Measurements from ENCODE around the gene ECHDC3.

The ECHDC3 gene

GRCh38 chr10:11741608-11742007 lies 574 bp upstream of the ECHDC3 start:
- H3K4me3 ChIP-seq (replicated peaks; ENCODE audit: low read depth, low read length): peak overlapping the region; percentile 58
- no peak for DNase-seq (ENCODE audit: low read depth)
- TF ChIP-seq CTCF (IDR thresholded peaks at IDR 0.05; ENCODE audit: low read length, missing control alignments): no peak

DNA sequence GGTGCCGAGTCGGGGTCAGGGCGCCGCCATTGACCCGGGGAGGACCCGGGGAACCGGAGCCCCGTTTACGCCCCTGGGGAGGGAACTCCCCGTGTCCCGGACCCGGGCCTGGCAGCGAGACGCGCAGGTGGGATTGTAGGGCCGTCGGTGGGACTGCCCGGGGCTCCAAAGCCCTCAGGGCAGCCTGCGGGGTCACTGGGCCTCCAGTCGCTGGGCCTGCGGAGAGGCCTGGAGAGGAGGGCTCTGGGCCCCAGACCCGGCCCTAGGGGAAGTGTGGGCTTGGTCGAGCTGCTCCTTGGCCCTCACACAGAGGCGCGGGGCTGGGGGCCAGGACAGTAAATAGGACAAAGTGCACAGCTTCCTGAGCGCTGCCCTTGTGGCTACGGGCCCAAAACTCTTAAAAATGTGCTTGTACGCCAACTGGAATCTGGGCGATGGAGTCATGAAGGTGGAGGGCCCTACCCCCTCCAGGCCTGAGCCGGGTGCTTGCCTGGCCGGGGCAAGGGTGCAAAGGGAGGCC lies 657 bp downstream of the ECHDC3 start:
- H3K4me3 ChIP-seq (replicated peaks; ENCODE audit: low read depth, low read length): peak overlapping the region; percentile 58
- DNase-seq (ENCODE audit: low read depth): no peak
- no peak for TF ChIP-seq CTCF (IDR thresholded peaks at IDR 0.05; ENCODE audit: low read length, missing control alignments)

GRCh38 chr10:11743461-11744338 lies 1.5 kb downstream of the ECHDC3 start:
- H3K4me3 ChIP-seq (replicated peaks; ENCODE audit: low read depth, low read length): no peak overlapping the region
- no peak for DNase-seq (ENCODE audit: low read depth)
- no peak for TF ChIP-seq CTCF (IDR thresholded peaks at IDR 0.05; ENCODE audit: low read length, missing control alignments)

DNA sequence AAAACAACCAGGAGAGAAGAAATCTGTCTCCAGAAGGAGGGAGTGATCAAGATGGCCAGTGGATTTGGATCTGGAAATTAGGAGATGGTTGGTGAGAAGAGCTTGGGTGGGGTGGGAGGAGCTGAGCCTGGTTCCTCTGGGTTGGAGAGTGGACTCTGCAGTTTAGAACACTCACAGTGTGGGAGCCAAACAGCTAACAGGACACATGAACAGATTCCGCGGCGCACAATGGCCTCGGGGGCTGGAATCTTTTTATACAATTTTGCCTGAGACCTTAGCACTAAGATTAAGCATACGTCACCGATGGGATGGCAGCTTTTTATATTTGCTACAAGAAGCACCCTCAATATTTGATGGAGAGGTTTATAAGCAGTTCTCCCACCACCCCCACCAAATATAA lies 2.9 kb downstream of the ECHDC3 start:
- DNase-seq (ENCODE audit: low read depth): no peak
- TF ChIP-seq CTCF (IDR thresholded peaks at IDR 0.05; ENCODE audit: low read length, missing control alignments): no peak
- H3K4me3 ChIP-seq (replicated peaks; ENCODE audit: low read depth, low read length): no peak overlapping the region

- DNase-seq (ENCODE audit: low read depth): peak; percentile 23
Measured at GRCh38 chr10:11746883-11747539, 4.8 kb downstream of the ECHDC3 start.

DNA sequence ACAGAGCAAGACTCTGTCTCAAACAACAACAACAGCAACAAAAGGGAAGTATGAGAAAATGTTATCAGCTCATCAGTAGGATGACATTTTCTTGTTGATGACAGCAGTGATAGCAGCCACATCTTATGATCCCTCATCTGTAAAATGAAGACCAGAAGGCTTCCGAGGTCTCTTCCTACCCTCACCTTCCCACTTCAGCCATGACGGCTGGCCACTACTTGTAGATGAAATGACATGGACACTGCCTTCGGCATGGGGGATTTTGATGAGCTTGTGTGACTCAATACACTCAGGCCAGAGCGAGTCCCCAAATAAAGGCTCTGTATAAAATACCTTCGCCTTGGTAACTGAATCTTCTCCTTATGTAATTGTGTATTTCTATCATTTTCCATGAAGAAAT lies 6.7 kb downstream of the ECHDC3 start:
- no peak for DNase-seq (ENCODE audit: low read depth)
- no peak overlapping the region for H3K4me3 ChIP-seq (replicated peaks; ENCODE audit: low read depth, low read length)
- TF ChIP-seq CTCF (IDR thresholded peaks at IDR 0.05; ENCODE audit: low read length, missing control alignments): no peak

More at GRCh38 chr10:11746883-11747539, 4.8 kb downstream of the ECHDC3 start:
- H3K4me3 ChIP-seq (replicated peaks; ENCODE audit: low read depth, low read length): no peak overlapping the region
- TF ChIP-seq CTCF (IDR thresholded peaks at IDR 0.05; ENCODE audit: low read length, missing control alignments): no peak
